ENCODE measurements around the gene UBA7. TPM values are rescaled to one million over a fixed set of nuclear protein-coding genes. Genes with fewer than 3 reads are reported as not detected.

Gene UBA7
- total RNA-seq, 1 experiment from 2014 or later: 26.3 TPM

DNA sequence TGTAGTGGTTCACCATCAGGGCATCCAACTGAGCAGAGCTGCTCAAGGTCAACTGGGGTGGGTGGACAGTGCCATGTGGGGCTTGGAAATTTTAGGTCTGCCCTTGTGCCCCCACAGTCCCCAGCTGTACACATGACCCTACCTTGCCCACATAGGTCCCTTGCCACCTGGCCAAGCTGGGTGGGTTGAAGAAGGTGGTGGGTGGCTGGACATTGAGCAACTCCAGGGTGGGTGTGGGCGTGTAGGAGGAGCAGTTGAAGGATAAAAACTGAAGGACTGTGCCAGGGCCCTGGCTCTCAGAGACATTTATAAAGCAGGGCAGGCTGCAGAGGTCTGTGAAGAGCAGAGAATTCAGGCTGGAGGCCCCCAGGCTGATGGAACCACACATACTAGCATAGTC, 14.6 kb downstream of the UBA7 start:
- BruUV-seq (replicated peaks): no TSS peak
- Mint-ChIP-seq H3K9me3 (ENCODE audit: low read depth, unreplicated experiment) (no peaks in the 10 kb centered on the region), H3K27ac (ENCODE audit: unreplicated experiment) (no peak overlapping the region), H3K4me3 (ENCODE audit: low read depth, unreplicated experiment) (no peak overlapping the region), H3K36me3 (ENCODE audit: insufficient read depth, unreplicated experiment) (peaks cover 12% of the 10 kb centered on the region), H3K27me3 (ENCODE audit: unreplicated experiment) (peaks cover 25% of the 10 kb centered on the region), H3K4me1 (ENCODE audit: low read depth, unreplicated experiment) (peaks cover 12% of the 10 kb centered on the region)
- CTCF ChIA-PET: interaction anchor here (0.7 kb wide), 1 partner anchor 51 kb away, joined by 3 read pairs; no protein-coding TSS in a partner anchor
- DNase-seq: no peak
- intact Hi-C loops (cut with micrococcal nuclease; ENCODE audit: unreplicated experiment): no loop called here
- no peak for TF ChIP-seq CTCF (IDR thresholded peaks at IDR 0.05; ENCODE audit: unreplicated experiment)

GRCh38 chr3:49794926-49795905, 18.5 kb downstream of the UBA7 start:
- no TSS peak for BruUV-seq (replicated peaks)
- Mint-ChIP-seq H3K27ac (ENCODE audit: unreplicated experiment) (no peak overlapping the region), H3K9me3 (ENCODE audit: low read depth, unreplicated experiment) (no peaks in the 10 kb centered on the region), H3K36me3 (ENCODE audit: insufficient read depth, unreplicated experiment) (peaks cover 1% of the 10 kb centered on the region), H3K4me1 (ENCODE audit: low read depth, unreplicated experiment) (no peaks in the 10 kb centered on the region), H3K27me3 (ENCODE audit: unreplicated experiment) (peaks cover 25% of the 10 kb centered on the region), H3K4me3 (ENCODE audit: low read depth, unreplicated experiment) (no peak overlapping the region)
- CTCF ChIA-PET: no interaction called here
- no peak for DNase-seq
- no peak for TF ChIP-seq CTCF (IDR thresholded peaks at IDR 0.05; ENCODE audit: unreplicated experiment)
- intact Hi-C loops (cut with micrococcal nuclease; ENCODE audit: unreplicated experiment): no loop called here

DNA sequence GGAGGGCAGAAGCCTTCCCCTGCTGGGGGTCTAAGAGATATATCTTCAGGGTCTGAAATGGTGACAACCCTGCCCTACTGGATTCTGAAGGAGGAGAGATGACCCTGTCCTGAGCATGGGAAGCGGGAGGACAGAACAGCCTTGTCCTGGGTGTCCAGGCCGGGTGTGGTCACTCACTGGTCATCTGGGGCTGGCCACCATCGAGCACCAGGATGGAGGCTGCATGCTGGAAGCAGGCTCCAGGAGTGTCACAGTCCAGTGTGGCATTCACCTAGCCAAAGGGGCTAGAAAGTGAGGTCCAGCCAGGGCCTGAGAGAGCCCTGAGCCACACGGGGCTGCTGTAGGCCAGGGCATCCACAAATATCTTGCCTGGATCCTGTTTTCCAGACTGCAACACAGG, 19.3 kb downstream of the UBA7 start:
- no TSS peak for BruUV-seq (replicated peaks)
- H3K4me3 Mint-ChIP-seq (ENCODE audit: low read depth, unreplicated experiment): no peak overlapping the region
- H3K4me1 Mint-ChIP-seq (ENCODE audit: low read depth, unreplicated experiment): no peaks in the 10 kb centered on the region
- H3K36me3 Mint-ChIP-seq (ENCODE audit: insufficient read depth, unreplicated experiment): peaks cover 5% of the 10 kb centered on the region
- TF ChIP-seq CTCF (IDR thresholded peaks at IDR 0.05; ENCODE audit: unreplicated experiment): no peak
- CTCF ChIA-PET: no interaction called here
- H3K9me3 Mint-ChIP-seq (ENCODE audit: low read depth, unreplicated experiment): no peaks in the 10 kb centered on the region
- no peak overlapping the region for H3K27ac Mint-ChIP-seq (ENCODE audit: unreplicated experiment)
- peaks cover 25% of the 10 kb centered on the region for H3K27me3 Mint-ChIP-seq (ENCODE audit: unreplicated experiment)
- intact Hi-C loops (cut with micrococcal nuclease; ENCODE audit: unreplicated experiment): no loop called here
- DNase-seq: no peak

- H3K4me1 Mint-ChIP-seq (ENCODE audit: low read depth, unreplicated experiment): no peaks in the 10 kb centered on the region
- H3K27me3 Mint-ChIP-seq (ENCODE audit: unreplicated experiment): peaks cover 25% of the 10 kb centered on the region
- no peak overlapping the region for H3K27ac Mint-ChIP-seq (ENCODE audit: unreplicated experiment)
- intact Hi-C loops (cut with micrococcal nuclease; ENCODE audit: unreplicated experiment): no loop called here
- no peak for DNase-seq
- H3K36me3 Mint-ChIP-seq (ENCODE audit: insufficient read depth, unreplicated experiment): peaks cover 5% of the 10 kb centered on the region
- no peaks in the 10 kb centered on the region for H3K9me3 Mint-ChIP-seq (ENCODE audit: low read depth, unreplicated experiment)
- no peak for TF ChIP-seq CTCF (IDR thresholded peaks at IDR 0.05; ENCODE audit: unreplicated experiment)
- CTCF ChIA-PET: no interaction called here
- no peak overlapping the region for H3K4me3 Mint-ChIP-seq (ENCODE audit: low read depth, unreplicated experiment)
- BruUV-seq (replicated peaks): no TSS peak
Measured at GRCh38 chr3:49793486-49794085, 20.2 kb downstream of the UBA7 start.
